ENCODE results near the gene IFT80.

DNA sequence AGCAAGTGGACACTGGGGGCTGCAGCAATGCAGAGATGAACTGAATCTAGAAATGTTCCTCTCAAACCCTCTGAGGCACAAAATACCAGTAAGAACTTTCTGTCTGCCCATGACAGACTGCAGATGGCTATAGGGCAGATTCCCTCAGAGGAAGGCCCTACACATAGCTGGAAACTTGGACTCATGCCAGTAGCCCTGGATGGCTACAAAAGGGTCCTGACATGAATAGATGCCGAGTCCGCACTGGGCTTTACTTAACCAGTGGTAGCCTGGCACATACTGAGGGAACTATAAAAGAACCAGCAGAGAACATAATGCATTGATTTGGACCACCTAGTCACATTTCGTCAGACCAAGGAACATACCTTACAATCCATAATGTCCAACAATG lies 107.1 kb downstream of the IFT80 start:
- no peak for TF ChIP-seq EZH2 (IDR thresholded peaks at IDR 0.05; ENCODE audit: borderline replicate concordance, low read depth, low read length, poor library complexity, severe bottlenecking)
- TF ChIP-seq CTCF (conservative IDR thresholded peaks at IDR 0.05; ENCODE audit: low read depth, low read length): no peak

Measured in A673 (cell line).